Tibial nerve (tissue), 4 donors: Measurements from ENCODE around the gene PCED1B. TPM values are rescaled to one million over a fixed set of nuclear protein-coding genes. Genes with fewer than 3 reads are reported as not detected.
A peak's percentile ranks its signal among the peaks of the same experiment; 100 is the strongest.

Experiments used
- DNase-seq, 2 donors: peaks; one replicate each; pipeline ENCODE4 v3.0.0-alpha.2; 2019; ENCODE audit warnings: low spot score in 2 of 2
- H3K27ac ChIP-seq, 4 donors: fragments of 200-600 bp; sonication (generic) in 3 of 4; one replicate each; pipeline ENCODE4 v1.5.1; 2017 to 2019; ENCODE audit warnings: mild to moderate bottlenecking in 1 of 4
- H3K27me3 ChIP-seq, 2 donors: fragments of 200-600 bp; sonication (generic) in 1 of 2; one replicate each; pipeline versions ENCODE4 v1.5.1 to v1.6.0; 2017 to 2019
- H3K36me3 ChIP-seq, 3 donors: fragments of 200-600 bp; sonication (generic); one replicate each; pipeline ENCODE4 v1.5.1; 2018 to 2019
- H3K4me1 ChIP-seq, 4 donors: fragments of 200-600 bp; sonication (generic) in 3 of 4; one replicate each; pipeline ENCODE4 v1.5.1; 2017 to 2019
- H3K4me3 ChIP-seq, 4 donors: fragments of 200-600 bp; sonication (generic) in 3 of 4; one replicate each; pipeline ENCODE4 v1.5.1; 2017 to 2019; ENCODE audit warnings: mild to moderate bottlenecking in 1 of 4, moderate library complexity in 1 of 4
- H3K9me3 ChIP-seq, 4 donors: fragments of 200-600 bp; sonication (generic) in 3 of 4; one replicate each; pipeline ENCODE4 v1.5.1; 2017 to 2019
- EP300 ChIP-seq, 2 donors: sonication (generic); formaldehyde crosslinking; IDR thresholded peaks; one replicate each; pipeline ENCODE4 v1.6.1; 2017; ENCODE audit warnings: antibody characterized with exemption in 2 of 2, mild to moderate bottlenecking in 1 of 2
- POLR2A ChIP-seq, 2 donors: fragments of 450-650 bp; IDR thresholded peaks; one replicate each; pipeline ENCODE4 v1.6.1; 2017; ENCODE audit warnings: antibody characterized with exemption in 2 of 2, mild to moderate bottlenecking in 2 of 2, moderate library complexity in 2 of 2
- WGBS, 2 donors: methylation state at CpG; one replicate each; pipeline ENCODE4 v1.1.5; 2018; 5-methylcytosine and 5-hydroxymethylcytosine counted together
- total RNA-seq, 4 donors: library from RNA; depleted of rRNA; stranded (reverse); fragments of >200 nt; gene quantifications; one replicate each; pipeline ENCODE4 v1.1.0, GENCODE V29; 2016
- TF ChIP-seq, protein P1 (sequence below), 5 experiments: fragments of 200-600 bp in 3 of 5; fragments of 450-650 bp in 2 of 5; sonication (generic) in 3 of 5; IDR thresholded peaks; one replicate each; pipeline ENCODE4 v1.5.1; 2016 to 2019; ENCODE audit warnings: antibody characterized with exemption in 5 of 5, mild to moderate bottlenecking in 3 of 5, moderate library complexity in 2 of 5

PCED1B gene
- total RNA-seq, 4 donors from 2014 or later: 0.90 to 2.9 (median 2.2) TPM; not detected in 1

DNA sequence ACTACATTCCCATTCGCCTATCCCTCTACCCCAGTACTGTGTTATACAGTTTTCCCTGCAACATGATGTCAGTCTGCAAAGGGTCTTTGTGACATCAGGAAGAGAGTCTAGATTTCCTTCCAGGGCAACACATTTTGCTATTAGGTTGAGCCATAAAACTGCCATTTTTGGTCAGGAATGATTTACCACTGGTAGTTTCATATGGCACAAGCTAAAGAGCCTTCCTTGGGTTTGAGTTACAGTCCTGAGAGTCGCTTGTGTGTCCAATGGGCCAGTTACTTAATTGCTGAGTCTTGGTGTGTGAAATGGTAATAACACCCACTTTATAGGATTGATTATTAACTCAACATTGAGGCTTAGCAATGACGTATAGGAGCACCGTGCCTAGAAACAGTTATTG, 23.0 kb downstream of the PCED1B start:
- peak overlapping the region in 2 of 4 donors; percentile 9 to 12 for H3K27ac ChIP-seq
- no peak for DNase-seq
- WGBS, 2 donors: 87 to 92% methylated on average over 4 of the region's 4 CpGs

GRCh38 chr12:47102845-47103651, 23.6 kb downstream of the PCED1B start:
- 80 to 82% methylated on average over 9 to 11 of the region's 11 CpGs for WGBS, 2 donors
- peak in 1 of 2 donors; percentile 30 for TF ChIP-seq EP300 (IDR thresholded peaks at IDR 0.05)
- TF ChIP-seq, protein P1, sequence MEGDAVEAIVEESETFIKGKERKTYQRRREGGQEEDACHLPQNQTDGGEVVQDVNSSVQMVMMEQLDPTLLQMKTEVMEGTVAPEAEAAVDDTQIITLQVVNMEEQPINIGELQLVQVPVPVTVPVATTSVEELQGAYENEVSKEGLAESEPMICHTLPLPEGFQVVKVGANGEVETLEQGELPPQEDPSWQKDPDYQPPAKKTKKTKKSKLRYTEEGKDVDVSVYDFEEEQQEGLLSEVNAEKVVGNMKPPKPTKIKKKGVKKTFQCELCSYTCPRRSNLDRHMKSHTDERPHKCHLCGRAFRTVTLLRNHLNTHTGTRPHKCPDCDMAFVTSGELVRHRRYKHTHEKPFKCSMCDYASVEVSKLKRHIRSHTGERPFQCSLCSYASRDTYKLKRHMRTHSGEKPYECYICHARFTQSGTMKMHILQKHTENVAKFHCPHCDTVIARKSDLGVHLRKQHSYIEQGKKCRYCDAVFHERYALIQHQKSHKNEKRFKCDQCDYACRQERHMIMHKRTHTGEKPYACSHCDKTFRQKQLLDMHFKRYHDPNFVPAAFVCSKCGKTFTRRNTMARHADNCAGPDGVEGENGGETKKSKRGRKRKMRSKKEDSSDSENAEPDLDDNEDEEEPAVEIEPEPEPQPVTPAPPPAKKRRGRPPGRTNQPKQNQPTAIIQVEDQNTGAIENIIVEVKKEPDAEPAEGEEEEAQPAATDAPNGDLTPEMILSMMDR (IDR thresholded peaks at IDR 0.05): no peak
- no peak for TF ChIP-seq POLR2A (IDR thresholded peaks at IDR 0.05)
- H3K27ac ChIP-seq: peak overlapping the region in 1 of 4 donors; percentile 43
- no peak for DNase-seq
- H3K4me3 ChIP-seq: no peak overlapping the region
- H3K36me3 ChIP-seq: peaks cover 0 to 2% (median 0%) of the 10 kb centered on the region in 3 donors
- H3K4me1 ChIP-seq: no peaks in the 10 kb centered on the region
- H3K9me3 ChIP-seq: no peaks in the 10 kb centered on the region
- no peaks in the 10 kb centered on the region for H3K27me3 ChIP-seq

More for the DNA sequence above, 23.0 kb downstream of the PCED1B start:
- Histone ChIP-seq H3K9me3 (no peaks in the 10 kb centered on the region), H3K4me3 (no peak overlapping the region), H3K27me3 (no peaks in the 10 kb centered on the region), H3K36me3 (no peaks in the 10 kb centered on the region), H3K4me1 (peaks cover 0 to under 1% (median 0%) of the 10 kb centered on the region in 4 donors)
- TF ChIP-seq POLR2A (IDR thresholded peaks at IDR 0.05) (no peak), EP300 (IDR thresholded peaks at IDR 0.05) (no peak)
- TF ChIP-seq, protein P1 (IDR thresholded peaks at IDR 0.05): no peak

- WGBS, 2 donors: 85 to 87% methylated on average over 10 of the region's 10 CpGs
- Histone ChIP-seq H3K9me3 (no peaks in the 10 kb centered on the region), H3K36me3 (peaks cover 0 to 6% (median 0%) of the 10 kb centered on the region in 3 donors), H3K4me1 (no peaks in the 10 kb centered on the region), H3K27me3 (no peaks in the 10 kb centered on the region), H3K27ac (no peak overlapping the region), H3K4me3 (no peak overlapping the region)
- TF ChIP-seq POLR2A (IDR thresholded peaks at IDR 0.05): no peak
- TF ChIP-seq, protein P1 (IDR thresholded peaks at IDR 0.05): no peak
- TF ChIP-seq EP300 (IDR thresholded peaks at IDR 0.05): no peak
- no peak for DNase-seq
Measured at GRCh38 chr12:47105914-47106674, 26.7 kb downstream of the PCED1B start.

DNA sequence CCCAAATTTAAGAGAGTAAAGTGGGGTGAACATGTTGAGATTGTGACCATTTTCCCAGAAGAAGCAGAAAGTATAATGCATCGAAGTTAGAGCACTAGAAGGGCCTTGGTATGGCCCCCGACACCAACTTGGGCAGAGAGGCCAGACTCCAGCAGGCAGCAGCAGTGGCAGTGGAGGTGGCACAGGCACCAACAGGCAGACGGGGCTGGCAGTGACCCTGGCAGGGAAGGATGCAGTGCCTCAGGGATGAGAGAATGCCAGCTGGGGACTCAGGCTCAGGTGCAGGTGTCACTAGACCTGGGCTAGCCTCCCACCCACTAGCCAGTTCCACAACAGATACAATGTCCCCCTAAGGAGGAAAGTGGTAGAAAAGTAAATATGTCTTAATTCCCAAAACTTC, 28.0 kb downstream of the PCED1B start:
- H3K27me3 ChIP-seq: no peaks in the 10 kb centered on the region
- H3K4me3 ChIP-seq: no peak overlapping the region
- TF ChIP-seq, protein P1 (IDR thresholded peaks at IDR 0.05): no peak
- TF ChIP-seq POLR2A (IDR thresholded peaks at IDR 0.05) (no peak), EP300 (IDR thresholded peaks at IDR 0.05) (no peak)
- no peaks in the 10 kb centered on the region for H3K4me1 ChIP-seq
- no peaks in the 10 kb centered on the region for H3K9me3 ChIP-seq
- 86 to 92% methylated on average over 3 of the region's 3 CpGs for WGBS, 2 donors
- H3K36me3 ChIP-seq: peaks cover 0 to 6% (median 0%) of the 10 kb centered on the region in 3 donors
- H3K27ac ChIP-seq: no peak overlapping the region
- DNase-seq: no peak

DNA sequence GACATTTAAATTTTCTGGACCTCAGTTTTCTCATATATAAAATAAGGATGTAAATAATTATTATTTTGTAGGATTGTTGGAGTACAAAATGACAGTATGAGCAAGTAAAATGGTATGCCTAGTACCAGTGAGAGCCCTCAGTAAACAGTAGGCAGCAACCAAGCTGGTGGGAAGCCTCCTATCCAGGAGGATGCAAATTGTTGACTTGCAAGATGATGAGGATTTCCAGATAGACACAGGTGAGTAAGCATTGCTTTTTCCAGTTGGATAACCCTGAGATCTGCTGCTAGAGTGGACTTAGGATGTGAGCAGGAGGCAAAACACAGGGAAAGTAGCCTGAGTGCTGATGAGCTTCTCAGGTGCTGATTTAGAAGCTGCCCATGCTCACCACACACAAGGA, 28.5 kb downstream of the PCED1B start:
- Histone ChIP-seq H3K27ac (no peak overlapping the region), H3K36me3 (peaks cover 0 to 6% (median 0%) of the 10 kb centered on the region in 3 donors), H3K9me3 (no peaks in the 10 kb centered on the region), H3K27me3 (no peaks in the 10 kb centered on the region), H3K4me3 (no peak overlapping the region), H3K4me1 (no peaks in the 10 kb centered on the region)
- DNase-seq: no peak
- TF ChIP-seq POLR2A (IDR thresholded peaks at IDR 0.05) (no peak), EP300 (IDR thresholded peaks at IDR 0.05) (no peak)
- TF ChIP-seq, protein P1 (IDR thresholded peaks at IDR 0.05): no peak
